Lower lobe of right lung (tissue), 2 donors: Measurements from ENCODE around the gene MMEL1. TPM values are rescaled to one million over a fixed set of nuclear protein-coding genes. Genes with fewer than 3 reads are reported as not detected.

ENCODE experiments used
- ATAC-seq, 2 donors: fragments of 200-7000 bp; cut with Tn5 transposase; one replicate each; pipeline ENCODE4 v1.9.1; 2020 to 2022; ENCODE audit warnings: mild to moderate bottlenecking in 2 of 2, moderate library complexity in 2 of 2
- DNase-seq: peaks from one replicate; pipeline ENCODE4 v3.0.0-alpha.2; 2020
- H3K27ac ChIP-seq: fragments of 200-600 bp; one replicate; pipeline ENCODE4 v1.8.0; 2022
- H3K27me3 ChIP-seq: fragments of 200-600 bp; one replicate; pipeline ENCODE4 v1.8.0; 2022; ENCODE audit warnings: low read depth
- H3K36me3 ChIP-seq: fragments of 200-600 bp; one replicate; pipeline ENCODE4 v1.8.0; 2022; ENCODE audit warnings: mild to moderate bottlenecking
- H3K4me1 ChIP-seq: fragments of 200-600 bp; one replicate; pipeline ENCODE4 v1.8.0; 2022
- H3K4me3 ChIP-seq: fragments of 200-600 bp; one replicate; pipeline ENCODE4 v1.8.0; 2022; ENCODE audit warnings: mild to moderate bottlenecking
- H3K9me3 ChIP-seq: fragments of 200-600 bp; one replicate; pipeline ENCODE4 v1.8.0; 2022
- CTCF ChIP-seq: fragments of 200-600 bp; IDR thresholded peaks from one replicate; pipeline ENCODE4 v1.8.0; 2022; ENCODE audit warnings: antibody characterized with exemption, mild to moderate bottlenecking
- intact Hi-C: fragments of 100-400 bp; cut with DNase I; formaldehyde crosslinking; loops from one replicate; pipeline ENCODE4 v1.11.0; 2022
- total RNA-seq: library from RNA; stranded (reverse); fragmentation: NEBNext Ultra II Directional; extraction: Animal tissue kit (Norgen Biotek cat#: 25700); gene quantifications from one replicate; pipeline ENCODE4 v1.2.1, GENCODE V29; 2021
- donor health status: DM: no; HTN: yes; CAD: no; lungs with severe emphysema.

Gene MMEL1
- total RNA-seq, 1 donor from 2014 or later: 7.6 TPM

GRCh38 chr1:2640626-2641025 lies 7.8 kb upstream of the MMEL1 start:
- ATAC-seq (no peak), DNase-seq (no peak)
- Histone ChIP-seq H3K4me1 (peaks cover 16% of the 10 kb centered on the region), H3K36me3 (no peaks in the 10 kb centered on the region), H3K27ac (no peak overlapping the region), H3K4me3 (no peak overlapping the region), H3K27me3 (peaks cover under 1% of the 10 kb centered on the region), H3K9me3 (no peaks in the 10 kb centered on the region)
- intact Hi-C loops: no loop called here
- no peak for TF ChIP-seq CTCF

GRCh38 chr1:2639607-2640521 lies 7.0 kb upstream of the MMEL1 start:
- no peak for DNase-seq
- H3K4me1 ChIP-seq: peaks cover 16% of the 10 kb centered on the region
- no peak for TF ChIP-seq CTCF
- no peak overlapping the region for H3K27ac ChIP-seq
- intact Hi-C loops: no loop called here
- no peak for ATAC-seq
- peaks cover 7% of the 10 kb centered on the region for H3K27me3 ChIP-seq
- H3K9me3 ChIP-seq: no peaks in the 10 kb centered on the region
- H3K36me3 ChIP-seq: no peaks in the 10 kb centered on the region
- no peak overlapping the region for H3K4me3 ChIP-seq

GRCh38 chr1:2639203-2639602 lies 6.4 kb upstream of the MMEL1 start:
- no peak for ATAC-seq
- Histone ChIP-seq H3K36me3 (no peaks in the 10 kb centered on the region), H3K27me3 (peaks cover 7% of the 10 kb centered on the region), H3K9me3 (no peaks in the 10 kb centered on the region), H3K4me1 (peaks cover 16% of the 10 kb centered on the region), H3K4me3 (no peak overlapping the region), H3K27ac (no peak overlapping the region)
- intact Hi-C loops: no loop called here
- TF ChIP-seq CTCF: no peak
- no peak for DNase-seq

GRCh38 chr1:2638466-2639115 lies 5.8 kb upstream of the MMEL1 start:
- H3K27ac ChIP-seq: no peak overlapping the region
- H3K36me3 ChIP-seq: no peaks in the 10 kb centered on the region
- TF ChIP-seq CTCF: no peak
- peaks cover 16% of the 10 kb centered on the region for H3K4me1 ChIP-seq
- H3K9me3 ChIP-seq: no peaks in the 10 kb centered on the region
- H3K27me3 ChIP-seq: peaks cover 11% of the 10 kb centered on the region
- no peak for ATAC-seq
- intact Hi-C loops: no loop called here
- no peak overlapping the region for H3K4me3 ChIP-seq
- no peak for DNase-seq

GRCh38 chr1:2637442-2638145 lies 4.8 kb upstream of the MMEL1 start:
- H3K27me3 ChIP-seq: peaks cover 21% of the 10 kb centered on the region
- peaks cover 11% of the 10 kb centered on the region for H3K4me1 ChIP-seq
- TF ChIP-seq CTCF: no peak
- no peak overlapping the region for H3K4me3 ChIP-seq
- DNase-seq (no peak), ATAC-seq (no peak)
- intact Hi-C loops: no loop called here
- H3K36me3 ChIP-seq: no peaks in the 10 kb centered on the region
- no peaks in the 10 kb centered on the region for H3K9me3 ChIP-seq
- H3K27ac ChIP-seq: no peak overlapping the region
